Fibroblast of skin of right quadriceps (primary cell): Measurements from ENCODE around the gene RAC2.

Source experiments
- DNase-seq: peaks from one replicate; pipeline ENCODE4 v3.0.0-alpha.2; 2013

The RAC2 gene

GRCh38 chr22:37218771-37219411 is 25.2 kb downstream of the RAC2 start:
- no peak for DNase-seq

GRCh38 chr22:37218399-37218770 is 25.7 kb downstream of the RAC2 start:
- DNase-seq = no peak

DNA sequence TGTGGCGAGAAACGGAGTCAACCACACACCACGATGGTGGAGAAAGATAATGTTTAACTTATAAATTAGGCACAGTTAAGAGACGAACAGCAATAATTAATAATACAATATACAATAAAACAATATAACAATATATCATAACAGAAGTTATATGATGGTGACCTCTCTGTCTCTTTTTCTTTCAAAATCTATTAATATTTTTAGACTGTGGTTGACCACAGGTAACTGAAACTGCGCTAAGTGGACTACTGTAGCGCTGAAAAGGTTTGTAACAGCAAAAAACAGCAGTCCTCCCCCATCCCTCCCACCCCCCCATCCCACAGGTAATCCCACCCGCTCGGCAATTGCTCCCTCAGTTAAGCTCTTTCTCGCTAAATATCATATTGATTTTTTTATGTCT is 28.2 kb downstream of the RAC2 start:
- no peak for DNase-seq

GRCh38 chr22:37214731-37215030 is 29.4 kb downstream of the RAC2 start:
- no peak for DNase-seq

- DNase-seq = no peak
Observed at GRCh38 chr22:37213941-37214730, 29.9 kb downstream of the RAC2 start.

DNA sequence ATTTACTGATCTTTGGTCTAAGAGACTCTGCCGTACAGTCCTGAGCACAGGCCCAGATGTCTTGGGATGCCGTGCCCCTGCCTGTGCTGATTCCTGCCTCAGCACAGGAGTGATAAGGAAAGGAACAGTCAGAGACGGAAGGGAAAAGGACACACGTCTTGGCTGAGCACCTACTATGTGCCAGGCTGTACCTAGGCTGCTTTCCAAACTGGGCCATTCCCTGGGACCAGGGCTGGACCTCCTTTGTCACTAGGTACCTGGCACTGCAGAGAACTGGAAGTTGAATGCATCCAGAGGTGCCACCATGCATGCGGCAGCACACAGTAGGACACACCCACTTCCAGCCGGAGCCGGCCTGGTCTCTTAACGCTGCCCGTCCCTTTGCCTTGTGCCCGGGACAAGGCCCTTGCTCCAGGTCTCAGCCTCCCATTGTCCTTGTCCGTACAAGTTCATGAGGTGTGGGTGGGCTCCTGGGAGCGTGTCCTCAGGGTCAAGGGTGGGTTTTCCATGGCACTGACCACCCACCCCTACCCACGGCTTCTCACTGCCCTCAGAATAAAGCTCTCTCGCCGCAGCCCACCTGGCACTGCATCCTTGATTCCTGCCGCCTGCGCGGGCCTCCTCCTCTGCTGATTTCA is 30.7 kb downstream of the RAC2 start:
- DNase-seq = no peak

DNA sequence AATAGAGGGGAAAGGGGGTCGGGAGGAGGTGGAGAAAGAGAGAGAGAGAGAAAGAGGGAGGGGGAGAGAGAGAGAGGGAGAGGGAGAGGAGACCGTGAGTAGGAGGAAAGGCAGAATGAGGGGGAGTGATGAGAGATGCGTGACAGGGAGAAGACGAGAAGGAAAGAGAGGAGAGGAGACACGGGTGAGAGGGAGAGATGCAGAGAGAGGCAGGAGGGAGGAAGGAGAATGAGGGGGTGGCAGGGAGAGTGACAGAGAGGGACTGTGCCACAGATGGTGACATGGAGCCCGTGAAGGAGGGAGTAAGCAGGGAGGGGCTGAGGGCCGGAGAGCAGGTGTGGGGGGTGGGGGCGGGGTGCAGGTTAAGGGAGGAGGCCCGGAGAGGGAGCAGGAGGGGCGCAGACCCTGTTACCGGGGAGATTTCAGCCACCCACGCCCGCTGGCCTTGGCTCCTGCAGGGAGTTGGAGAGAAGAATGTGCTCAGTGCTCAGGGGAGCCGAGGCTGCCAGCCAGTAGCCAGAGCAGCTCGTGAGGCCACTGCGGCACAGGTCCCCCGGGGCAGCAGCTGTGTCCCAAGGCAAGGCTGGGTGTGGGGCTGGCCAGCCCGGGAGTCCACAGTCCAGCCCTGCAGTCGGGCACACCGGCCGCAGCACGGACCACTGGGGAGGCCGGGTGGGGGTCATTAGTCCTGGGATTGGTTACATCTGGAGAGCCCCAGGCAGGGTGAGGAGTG is 31.7 kb downstream of the RAC2 start, which contains the start of gene SSTR3:
Gene SSTR3 (minus strand): TSS at position 304 of the 733 bp plus-strand sequence. CDS start 4,674 bp downstream, outside the sequence.
- DNase-seq = no peak

DNA sequence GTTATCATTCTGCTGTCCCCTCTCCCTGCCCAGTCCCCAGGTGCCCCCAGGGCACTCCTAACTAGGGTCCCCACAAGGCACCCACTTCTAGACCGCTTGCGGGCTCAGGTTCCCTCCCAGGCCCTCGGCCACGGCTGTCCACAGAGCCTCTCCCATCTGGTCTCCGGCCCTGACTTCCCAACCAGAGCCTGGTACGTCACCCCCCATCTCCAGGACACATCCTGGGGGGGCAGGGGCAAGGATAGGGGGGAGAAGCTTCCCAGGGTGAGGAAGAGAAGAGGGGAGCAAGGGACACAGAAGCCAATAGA is 32.2 kb downstream of the RAC2 start:
- no peak for DNase-seq

DNA sequence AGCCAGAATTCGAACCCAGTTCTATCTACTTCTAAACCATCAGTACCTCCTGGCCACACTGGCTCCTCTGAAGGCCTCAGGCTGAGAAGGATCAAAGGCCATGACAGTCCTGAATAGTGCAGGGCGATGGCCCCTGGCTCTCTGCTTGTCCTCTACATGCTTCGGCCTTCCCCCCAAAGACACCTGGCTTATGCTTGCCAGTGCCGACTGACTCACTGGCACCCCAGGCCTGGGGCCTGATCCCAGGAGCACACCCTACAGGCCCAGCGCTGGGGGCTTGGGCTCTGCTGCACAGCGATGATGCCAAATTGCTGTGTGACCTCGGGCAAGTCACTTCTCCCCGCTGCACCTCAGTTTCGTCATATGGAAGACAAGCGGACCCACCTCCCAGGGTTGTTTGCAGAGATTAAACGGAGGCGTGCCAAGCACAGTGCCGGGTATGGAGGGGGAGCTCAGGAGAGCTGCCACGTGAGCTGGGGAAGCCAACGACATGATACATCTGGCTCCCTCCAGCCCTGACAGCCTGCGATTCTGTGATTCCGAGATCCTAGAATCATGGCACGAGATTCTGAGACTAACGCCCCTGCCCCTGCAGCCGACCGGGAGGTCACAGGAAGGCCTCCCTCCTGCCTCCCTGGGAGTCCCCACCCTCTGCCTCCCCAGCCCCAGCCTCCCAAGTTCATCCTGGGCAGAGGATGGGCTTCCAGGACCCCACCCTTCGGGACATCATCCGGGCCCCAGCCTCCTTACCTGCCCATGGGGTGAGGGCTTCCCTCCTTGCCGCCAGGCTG is 32.8 kb downstream of the RAC2 start:
- no peak for DNase-seq

- no peak for DNase-seq
Observed at GRCh38 chr22:37210041-37210803, 33.8 kb downstream of the RAC2 start.

DNA sequence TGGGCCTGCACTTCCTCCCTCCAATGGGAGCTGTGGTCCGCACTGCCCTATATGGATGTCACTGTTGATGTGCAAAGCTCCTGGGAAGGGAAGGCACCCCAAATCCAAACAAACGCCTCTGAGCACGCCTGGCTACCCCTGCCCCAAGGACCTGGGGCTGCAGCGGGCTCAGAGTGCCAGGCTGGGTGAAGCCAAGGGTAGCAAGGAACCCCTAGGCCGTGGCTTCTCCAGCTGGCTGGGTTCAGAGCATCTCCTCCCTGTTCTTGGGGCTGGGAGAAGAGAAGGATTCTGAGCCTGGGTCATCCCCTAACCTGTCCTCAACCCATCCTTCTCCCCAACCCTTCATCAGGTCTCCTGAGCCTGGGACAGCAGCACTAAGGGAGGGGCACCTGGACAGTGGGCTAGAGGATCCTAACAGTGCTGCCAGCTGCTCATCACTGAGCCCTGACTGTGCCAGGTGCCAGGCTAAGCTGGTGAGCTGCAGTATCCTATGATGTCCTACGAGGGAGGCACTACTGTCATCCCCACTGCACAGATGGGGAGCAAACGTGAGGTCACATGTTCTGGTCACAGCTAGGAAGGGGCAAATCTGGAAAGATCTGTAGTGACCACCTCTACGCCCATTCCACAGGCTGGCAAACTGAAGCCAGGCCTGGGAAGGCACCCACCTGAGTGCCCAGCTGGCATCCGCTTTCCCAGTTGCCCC is 34.8 kb downstream of the RAC2 start:
- DNase-seq = no peak

GRCh38 chr22:37208401-37209139 is 35.5 kb downstream of the RAC2 start:
- DNase-seq = no peak

DNA sequence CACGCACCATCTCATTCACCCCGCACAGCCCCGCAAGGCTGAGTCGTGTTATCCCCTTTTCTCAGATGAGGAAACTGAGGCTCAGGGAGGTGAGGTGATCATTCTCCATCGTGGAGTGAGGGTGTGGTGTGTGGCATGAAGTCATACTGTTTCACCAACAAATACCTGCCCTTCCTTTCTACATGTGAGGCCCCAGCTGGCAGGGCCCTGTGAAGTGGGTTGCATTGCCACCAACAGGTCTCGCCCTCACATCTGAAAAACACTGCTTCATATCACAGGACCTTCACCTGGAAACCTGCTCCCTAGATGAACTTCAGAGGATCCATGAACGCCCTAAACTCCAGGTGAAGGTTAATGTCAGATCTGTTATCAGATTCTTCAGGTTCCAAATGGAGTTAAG is 36.1 kb downstream of the RAC2 start:
- no peak for DNase-seq

DNA sequence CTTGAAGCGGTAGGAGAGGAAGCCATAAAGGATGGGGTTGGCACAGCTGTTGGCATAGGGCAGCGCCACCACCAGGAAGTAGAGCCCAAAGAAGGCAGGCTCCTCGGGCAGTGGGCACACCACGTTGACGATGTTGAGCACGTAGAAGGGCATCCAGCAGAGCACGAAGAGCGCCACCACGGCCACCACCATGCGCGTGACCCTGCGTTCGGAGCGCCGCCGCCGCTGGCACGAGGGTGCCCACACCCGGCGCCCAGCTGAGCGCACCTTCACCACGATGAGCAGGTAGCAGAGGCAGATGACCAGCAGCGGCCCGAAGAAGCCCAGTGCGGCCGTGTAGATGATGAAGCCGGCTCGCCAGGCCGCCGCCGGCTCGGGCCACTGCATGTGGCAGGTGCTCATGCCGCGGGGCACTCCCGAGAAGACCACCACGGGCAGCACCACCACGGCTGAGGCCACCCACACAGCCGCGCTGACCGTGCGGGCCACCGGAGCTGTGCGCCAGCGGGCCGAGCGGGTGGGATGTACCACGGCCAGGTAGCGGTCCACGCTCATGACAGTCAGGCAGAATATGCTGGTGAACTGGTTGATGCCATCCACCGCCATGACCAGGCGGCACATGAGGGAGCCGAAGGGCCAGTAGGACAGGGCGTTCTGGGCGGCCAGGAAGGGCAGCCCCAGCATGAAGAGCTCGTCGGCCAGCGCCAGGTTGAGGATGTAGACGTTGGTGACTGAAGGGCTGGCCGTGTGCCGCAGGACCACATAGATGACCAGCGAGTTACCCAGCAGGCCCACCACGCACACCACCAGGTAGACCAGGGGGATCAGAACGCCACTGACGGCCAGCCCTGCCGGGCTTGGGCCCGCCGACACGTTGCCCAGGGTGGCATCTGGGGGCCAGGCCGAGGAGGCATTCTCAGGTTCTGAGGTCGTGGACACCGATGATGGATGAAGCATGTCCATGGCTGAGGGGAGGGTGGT is 36.9 kb downstream of the RAC2 start:
- no peak for DNase-seq

- DNase-seq = no peak
Observed at GRCh38 chr22:37206118-37206840, 37.8 kb downstream of the RAC2 start.

GRCh38 chr22:37205046-37205445 is 39.0 kb downstream of the RAC2 start:
- DNase-seq = no peak

DNA sequence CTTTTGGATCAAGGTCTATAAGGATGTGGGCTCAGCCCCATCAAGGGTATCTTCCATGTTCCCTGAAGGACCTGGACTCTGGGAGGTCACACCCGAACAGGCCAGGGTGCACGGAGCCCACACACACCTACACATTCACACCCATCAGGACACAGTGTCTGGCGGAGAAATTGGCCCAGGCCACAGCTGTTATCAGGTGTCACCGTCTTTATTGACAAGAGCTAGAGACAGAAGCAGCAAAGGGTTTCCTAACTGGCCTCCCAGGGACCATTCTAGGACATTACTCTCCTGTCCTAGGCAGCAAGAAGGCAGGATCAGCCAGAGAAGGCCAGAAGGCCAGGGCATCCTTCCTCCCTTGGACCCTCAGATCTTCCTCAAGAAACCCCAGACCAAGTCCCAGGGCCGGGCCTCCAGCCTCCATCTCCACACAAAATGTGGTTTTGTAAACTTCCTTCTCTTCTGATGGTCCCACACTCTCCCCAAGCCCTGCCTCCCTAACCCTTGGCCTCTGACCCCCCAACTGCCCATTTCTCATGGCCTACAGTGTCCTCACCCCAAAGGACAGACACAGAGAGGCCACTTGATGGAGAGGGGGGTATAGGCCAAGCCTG is 39.9 kb downstream of the RAC2 start:
- DNase-seq = no peak

DNA sequence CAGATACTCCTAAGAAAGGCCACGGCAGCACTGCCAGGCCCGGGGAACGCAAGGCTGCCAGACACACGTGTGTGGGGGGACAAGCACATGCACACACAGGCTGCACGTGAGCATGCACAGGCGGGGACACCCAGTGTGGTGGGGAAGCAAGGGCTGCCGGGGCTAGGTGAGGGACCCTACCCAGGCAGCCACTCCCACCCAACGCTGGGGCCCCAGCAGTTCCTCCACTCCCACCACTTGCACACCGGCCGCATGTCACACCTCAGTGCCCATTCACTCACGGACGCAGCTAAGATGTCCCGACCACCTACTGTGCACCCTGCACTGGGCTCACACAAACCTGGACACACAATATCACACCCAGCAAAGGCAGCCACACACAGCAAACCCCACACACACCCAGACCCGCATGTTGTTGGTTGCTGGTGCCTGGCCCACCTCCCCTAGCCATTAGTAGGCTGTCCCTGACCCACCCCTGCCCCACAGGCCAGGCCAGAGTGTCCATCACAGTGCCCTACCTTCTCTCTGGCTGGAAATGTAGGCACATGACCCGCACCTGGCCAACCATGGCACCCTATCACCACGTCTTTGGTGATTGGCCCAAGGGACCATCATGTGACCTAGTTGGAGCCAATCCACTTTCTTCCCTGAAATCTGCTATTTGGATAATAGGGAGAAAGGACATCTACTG is 40.6 kb downstream of the RAC2 start:
- no peak for DNase-seq
